NCI-H2196 (cell line): Measurements from ENCODE around the gene ATXN1.

Experiments used
- DNase-seq: peaks from one replicate; lab custom pipeline; 2025; ENCODE audit not compliant: unreplicated experiment; lab: John Stamatoyannopoulos, UW

Gene ATXN1

DNA sequence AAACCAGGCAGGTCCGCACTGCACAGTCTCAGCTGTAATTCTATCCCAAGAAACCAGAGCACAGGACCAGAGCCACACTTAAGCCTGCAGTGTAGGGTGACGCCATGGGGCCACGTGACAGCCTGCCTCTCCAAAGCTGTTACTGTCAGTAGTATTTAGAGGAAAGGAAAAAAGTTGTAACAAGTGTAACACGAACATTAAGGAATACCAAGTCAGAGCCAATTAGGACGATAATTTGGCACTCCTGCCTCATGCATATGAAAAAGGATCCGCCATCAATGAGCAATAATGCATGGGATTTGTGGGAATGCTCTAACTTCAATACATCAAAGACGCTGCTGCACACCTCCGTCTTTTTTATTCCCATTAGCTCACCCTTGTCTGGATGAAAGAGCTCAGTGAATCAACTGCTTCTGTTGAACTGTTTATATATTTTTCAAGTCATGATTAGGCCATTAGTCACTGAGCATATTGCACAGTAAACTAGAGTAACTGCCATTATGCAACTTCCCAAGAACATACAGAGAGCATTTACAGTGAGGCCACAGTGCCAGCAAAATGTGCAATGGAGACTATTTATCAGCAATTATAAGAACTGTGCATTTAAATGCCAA is 79.9 kb downstream of the ATXN1 start:
- DNase-seq = no peak

DNA sequence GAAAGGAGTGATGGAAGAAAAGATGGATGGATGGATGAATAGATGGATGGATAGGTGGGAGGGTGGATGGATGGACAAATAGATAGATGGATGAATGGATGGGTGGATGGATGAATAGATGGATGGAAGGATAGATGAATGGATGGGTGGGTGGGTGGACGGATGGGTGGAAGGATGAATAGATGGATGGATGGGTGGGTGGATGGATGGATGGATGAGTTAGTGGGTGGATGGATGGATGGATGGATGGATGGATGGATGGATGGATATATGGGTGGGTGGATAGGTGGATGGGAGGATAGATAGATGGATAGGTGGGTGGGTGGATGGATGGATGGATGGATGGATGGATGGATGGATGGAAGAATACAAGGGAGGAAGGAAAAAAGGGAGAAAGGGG is 82.2 kb downstream of the ATXN1 start:
- DNase-seq = no peak

DNA sequence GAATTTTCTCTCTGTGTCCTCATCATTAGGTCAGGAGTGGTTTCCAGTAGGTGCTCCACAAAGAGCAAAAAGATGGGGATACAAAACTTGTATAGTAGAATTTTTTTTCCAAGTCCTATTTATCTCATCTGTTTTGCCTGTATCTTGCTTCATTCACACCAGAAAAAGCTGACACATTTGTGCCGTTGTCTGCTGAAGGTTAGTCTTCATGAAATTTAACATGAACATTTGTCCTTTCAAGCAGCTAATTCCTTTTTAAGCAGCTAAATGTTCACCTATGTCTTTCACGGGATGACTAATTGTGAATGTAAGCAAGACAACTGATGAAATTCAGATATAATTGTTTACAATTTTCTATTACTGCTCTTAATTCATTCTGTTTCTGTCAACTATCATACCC is 83.8 kb downstream of the ATXN1 start:
- DNase-seq = no peak

GRCh38 chr6:16676978-16677377 is 84.3 kb downstream of the ATXN1 start:
- no peak for DNase-seq

DNA sequence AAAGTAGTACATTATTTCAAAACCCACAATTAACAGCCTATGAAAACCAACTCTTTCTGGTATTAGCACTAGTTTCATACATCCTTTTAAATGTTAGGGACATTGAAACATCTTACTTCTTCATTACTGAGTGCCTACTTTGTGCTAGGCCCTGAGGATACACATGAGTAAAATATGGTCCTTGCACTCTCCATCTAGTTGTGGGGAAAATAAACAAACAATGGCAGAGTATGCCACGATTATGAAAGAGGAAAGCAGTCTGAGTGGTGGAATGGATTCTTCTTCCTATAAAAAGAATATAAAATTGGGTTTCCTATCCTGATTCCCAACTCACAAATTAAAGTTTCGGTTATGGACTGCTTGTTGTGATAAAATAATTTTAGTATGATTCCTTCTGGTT is 84.9 kb downstream of the ATXN1 start:
- DNase-seq = no peak

DNA sequence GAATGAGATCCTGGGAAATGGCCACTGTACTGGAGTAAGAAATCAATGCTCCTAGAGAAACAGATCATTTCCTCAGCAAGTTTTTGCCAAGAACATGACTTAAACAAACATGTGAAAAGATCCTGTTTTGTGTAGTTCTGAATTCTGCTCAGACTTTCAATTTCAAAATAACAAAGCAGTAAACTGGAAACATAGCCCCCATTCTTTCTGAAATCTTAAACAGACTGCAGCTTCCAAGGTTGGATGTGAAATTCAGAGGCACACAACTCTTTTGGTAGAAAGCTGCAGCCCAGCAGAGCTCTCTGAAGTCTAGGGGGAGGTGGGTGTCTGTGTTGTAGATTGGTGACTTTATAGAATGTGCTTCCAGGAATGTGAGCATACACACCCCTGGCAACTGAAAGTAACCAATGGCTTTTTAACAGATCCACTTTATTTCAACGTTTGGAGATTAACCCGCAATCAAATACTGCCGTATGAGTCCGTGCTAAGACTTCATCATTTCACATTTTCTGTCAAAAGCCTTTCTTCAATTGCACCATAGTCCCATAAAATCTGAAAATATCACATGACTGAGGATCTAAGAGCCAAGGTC is 86.4 kb downstream of the ATXN1 start:
- DNase-seq = no peak

DNA sequence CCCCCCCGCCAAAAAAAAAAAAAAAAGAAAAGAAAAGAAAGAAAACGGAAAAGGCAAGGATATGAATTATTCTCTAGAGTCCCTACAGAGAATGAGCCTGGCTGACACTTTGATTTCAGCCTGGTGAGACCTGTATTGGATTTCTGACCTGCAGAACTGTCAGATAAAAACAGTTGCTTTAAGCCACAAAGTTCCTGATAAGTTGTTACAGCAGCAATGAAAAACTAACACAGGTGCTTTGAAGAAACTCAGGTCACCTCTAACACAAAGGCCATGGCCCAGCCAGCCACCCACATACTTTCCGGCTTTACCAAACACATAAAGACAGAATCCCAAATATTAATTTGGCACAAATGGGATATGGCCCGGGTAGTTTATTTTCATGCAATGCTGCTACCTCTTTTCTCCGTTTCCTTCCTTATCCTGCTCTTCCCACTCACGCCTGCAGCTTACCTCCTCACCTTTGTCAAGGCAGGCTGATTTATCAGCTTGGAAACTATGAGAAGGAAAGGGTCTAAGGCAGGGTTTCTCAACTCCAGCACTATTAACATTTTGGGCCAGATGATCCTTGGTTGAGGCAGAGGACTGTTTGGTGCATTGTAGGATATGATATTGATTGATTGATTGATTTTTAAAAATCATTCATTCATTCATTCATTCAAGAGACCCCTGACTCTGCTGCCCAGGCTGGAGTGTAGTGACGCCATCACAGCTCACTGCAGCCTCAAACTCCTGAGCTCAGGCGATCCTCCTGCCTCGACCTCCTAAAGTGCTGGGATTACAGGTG is 88.1 kb downstream of the ATXN1 start:
- DNase-seq = no peak

- DNase-seq = no peak
These were observed 89.7 kb downstream of the ATXN1 start for GRCh38 chr6:16671302-16672289.

- no peak for DNase-seq
These were observed 90.6 kb downstream of the ATXN1 start for GRCh38 chr6:16670617-16671051.

- no peak for DNase-seq
These were observed 91.1 kb downstream of the ATXN1 start for GRCh38 chr6:16670183-16670582.

DNA sequence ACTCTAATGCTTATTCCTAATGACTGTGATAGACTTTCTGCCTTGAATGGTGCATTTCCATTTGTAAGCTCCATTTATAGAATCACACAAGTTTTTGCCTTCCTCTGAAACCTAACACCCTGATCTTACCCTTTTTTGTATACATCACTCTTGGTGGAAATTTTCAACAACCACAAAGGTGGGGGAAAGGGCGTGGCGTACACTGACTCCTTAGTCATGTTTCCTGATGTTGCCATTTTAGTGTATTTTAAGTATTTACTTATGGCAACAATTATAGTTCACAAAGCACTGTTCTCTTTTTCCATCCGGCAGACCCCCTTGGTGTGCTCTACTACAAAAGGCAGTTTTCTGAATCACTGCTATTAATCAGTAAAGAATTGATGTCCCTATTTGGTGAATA is 92.0 kb downstream of the ATXN1 start:
- DNase-seq = no peak

GRCh38 chr6:16667509-16667908 is 93.8 kb downstream of the ATXN1 start:
- DNase-seq = no peak

DNA sequence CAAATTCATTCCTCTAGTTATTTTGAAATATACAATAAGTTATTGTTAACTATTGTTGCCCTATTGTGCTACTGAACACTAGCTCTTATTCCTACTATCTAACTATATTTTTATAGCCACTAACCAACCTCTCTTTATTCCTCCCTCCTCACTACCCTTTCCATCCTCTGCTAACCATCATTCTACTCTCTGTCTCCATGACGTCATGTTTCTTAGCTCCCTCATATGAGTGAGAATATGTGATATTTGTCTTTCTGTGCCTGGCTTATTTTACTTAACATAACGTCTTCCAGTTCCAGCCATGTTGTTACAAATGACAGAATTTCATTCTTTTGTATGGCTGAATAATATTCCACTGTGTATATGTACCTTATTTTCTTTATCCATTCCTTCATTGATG is 95.3 kb downstream of the ATXN1 start:
- DNase-seq = no peak

- DNase-seq = no peak
These were observed 96.1 kb downstream of the ATXN1 start for GRCh38 chr6:16665182-16665581.

DNA sequence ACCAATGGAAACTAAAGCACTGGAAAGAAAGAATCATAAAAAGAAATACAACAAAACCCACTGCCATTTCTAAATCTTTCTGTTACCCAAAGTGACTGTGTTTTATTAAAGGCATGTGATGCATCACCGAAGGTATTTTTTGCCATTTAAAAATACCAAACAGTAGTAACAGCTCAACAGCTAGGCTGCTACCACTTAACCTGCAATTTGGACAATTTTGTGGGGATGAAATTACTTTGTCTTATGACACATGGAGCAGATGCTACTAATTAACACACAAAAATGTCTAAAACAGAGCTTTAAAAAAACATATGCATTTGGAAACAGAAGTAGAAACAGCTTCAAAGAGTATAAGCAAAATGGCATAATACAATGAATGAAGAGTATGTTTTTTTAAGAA is 97.4 kb downstream of the ATXN1 start:
- no peak for DNase-seq

DNA sequence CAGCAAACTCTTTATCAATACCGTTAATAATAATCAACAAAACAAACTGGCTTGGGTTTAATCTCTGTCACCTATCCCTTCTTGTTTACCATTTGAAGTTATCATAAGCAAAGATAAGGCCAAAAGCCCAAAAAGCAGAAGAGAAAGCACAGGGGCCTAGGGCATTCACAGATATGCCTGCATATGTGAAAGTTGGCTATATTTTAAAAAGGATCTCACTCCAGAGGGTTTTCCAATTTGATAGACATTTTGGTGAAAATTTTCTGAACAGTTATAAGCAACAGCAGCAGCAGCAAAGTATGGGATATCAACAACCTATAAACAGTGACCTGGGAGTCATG is 101.1 kb downstream of the ATXN1 start:
- no peak for DNase-seq

- no peak for DNase-seq
These were observed 101.6 kb downstream of the ATXN1 start for GRCh38 chr6:16659466-16660156.

DNA sequence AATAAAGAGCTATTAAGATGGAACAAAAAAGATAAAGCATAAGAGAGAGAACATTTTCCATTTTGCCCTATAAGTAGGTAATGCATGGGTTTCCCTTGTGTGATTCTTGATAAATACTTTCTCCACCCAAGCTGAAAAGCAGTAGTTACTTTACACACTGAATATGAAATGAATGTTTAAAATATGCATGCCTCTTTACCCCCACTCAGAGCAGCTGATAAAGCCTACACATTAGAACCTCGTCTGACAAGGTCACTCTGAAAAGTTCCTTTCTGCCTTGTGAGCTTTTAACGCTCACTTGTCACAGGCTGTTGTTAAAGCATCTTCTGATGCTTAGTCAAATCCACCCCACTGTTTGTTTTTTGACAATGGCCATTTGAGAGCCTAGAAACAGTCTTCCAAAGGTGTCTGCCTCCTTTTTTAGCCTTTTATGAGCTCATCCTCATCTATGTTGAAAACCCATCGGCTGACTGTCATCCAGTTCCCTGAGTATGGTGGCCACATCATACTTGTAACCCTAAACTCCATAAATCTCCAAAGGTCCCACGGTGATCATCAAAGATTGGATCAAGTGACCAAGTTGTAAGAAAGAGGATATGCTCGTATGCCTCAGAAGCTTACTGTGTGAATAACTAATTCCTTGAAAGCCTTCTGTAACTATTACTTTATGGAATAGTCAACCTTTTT is 102.8 kb downstream of the ATXN1 start:
- DNase-seq = no peak

DNA sequence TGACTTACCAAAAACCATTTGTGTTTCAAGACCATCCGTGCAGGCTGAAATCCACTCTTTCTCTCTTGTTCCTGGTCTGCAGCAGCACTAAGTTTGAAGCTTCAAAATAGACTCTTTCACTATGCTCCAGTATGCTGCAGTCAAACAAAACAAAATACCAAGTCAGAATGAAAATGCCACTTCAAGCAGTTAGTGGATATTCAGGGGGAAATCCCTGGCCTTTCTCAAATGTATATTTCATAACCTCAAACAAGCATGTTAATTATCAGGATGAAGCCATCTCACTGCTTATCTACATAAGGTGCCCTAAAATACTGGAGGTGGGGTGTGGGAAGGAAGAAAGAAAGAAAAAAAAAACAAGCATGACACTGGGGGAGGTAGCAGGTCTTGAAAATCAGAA is 103.5 kb downstream of the ATXN1 start:
- DNase-seq = no peak

DNA sequence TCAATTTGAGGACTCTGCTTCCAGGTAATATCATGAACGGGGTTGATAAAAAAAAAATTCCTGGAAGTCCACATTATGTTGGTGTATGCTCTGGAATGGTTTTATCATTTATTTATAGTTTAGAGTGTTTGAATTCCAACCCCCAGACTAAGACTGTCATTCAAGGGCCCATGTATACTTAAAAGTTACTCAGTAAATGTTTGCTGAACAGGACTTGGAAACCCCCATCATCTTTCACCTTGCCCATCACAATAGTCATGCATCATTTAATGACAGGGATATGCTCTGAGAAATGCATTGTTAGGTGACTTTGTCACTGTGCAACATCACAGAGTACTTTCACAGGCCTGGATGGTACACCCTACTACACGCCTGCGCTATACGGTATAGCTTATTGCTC is 104.8 kb downstream of the ATXN1 start:
- no peak for DNase-seq
